NB4 (cell line): Measurements from ENCODE around the gene SMPD3.

ENCODE experiments used
- CTCF ChIP-seq: IDR thresholded peaks from one replicate; pipeline ENCODE4 v1.5.1; 2012; ENCODE audit warnings: low read depth, low read length
- MYC ChIP-seq: IDR thresholded peaks from 2 replicates; pipeline ENCODE4 v1.6.1; 2011; ENCODE audit warnings: low read depth, low read length
- POLR2A ChIP-seq: IDR thresholded peaks from 2 replicates; pipeline ENCODE4 v1.6.1; 2011; ENCODE audit warnings: mild to moderate bottlenecking; ENCODE audit not compliant: insufficient read length; ENCODE audit errors: extremely low read depth
- TF ChIP-seq, protein P1 (sequence below): IDR thresholded peaks from 2 replicates; pipeline ENCODE4 v1.6.1; 2011; ENCODE audit warnings: low read depth, low read length

DNA sequence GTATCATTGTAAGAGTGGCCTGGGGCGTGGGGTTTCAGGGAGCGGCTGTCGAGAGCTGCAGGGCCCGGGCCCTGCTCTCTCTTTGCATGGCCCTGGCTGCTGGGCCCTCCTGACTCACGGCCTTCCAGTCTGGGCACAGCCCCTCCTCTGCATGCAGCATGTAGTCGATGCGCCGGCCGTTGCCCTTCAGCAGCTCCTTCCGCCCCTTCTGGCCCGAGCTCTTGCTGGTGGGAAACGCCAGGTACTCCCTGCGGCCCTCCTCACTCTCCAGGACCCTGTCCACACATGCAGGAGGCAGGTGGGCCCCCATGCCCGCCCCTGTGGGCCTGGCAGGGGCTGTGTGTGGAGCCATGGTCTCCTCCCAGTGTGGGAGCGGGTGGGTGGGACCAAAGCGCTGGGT lies 86.8 kb downstream of the SMPD3 start:
- no peak for TF ChIP-seq POLR2A
- TF ChIP-seq CTCF = no peak
- TF ChIP-seq MYC = no peak
- TF ChIP-seq, protein P1, sequence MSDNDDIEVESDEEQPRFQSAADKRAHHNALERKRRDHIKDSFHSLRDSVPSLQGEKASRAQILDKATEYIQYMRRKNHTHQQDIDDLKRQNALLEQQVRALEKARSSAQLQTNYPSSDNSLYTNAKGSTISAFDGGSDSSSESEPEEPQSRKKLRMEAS = no peak
